ENCODE measurements around the gene SCP2. TPM values are rescaled to one million over a fixed set of nuclear protein-coding genes. Genes with fewer than 3 reads are reported as not detected.

SCP2 gene
- total and polyA plus RNA-seq, 4 donors: 85.6 to 157 (median 128) TPM

GRCh38 chr1:53076165-53076564 lies 149.1 kb downstream of the SCP2 start:
- ATAC-seq (ENCODE audit: insufficient read depth, low FRiP score): no peak
- Histone ChIP-seq H3K9ac (ENCODE audit: insufficient read depth in 1 of 2, low read length in 2 of 2) (no peak overlapping the region), H3K27me3 (ENCODE audit: control insufficient read depth in 3 of 3, insufficient read depth in 3 of 3, low read length in 2 of 3) (no peaks in the 10 kb centered on the region), H3K4me1 (ENCODE audit: control insufficient read depth in 5 of 5, insufficient read depth in 5 of 5, low read length in 5 of 5) (peaks cover 0 to 1% (median 0%) of the 10 kb centered on the region in 5 donors), H3K4me3 (no peak overlapping the region), H3K36me3 (ENCODE audit: control insufficient read depth in 4 of 4, insufficient read depth in 4 of 4, low read length in 4 of 4) (peaks cover 0 to 4% (median 2%) of the 10 kb centered on the region in 4 donors), H3K9me3 (ENCODE audit: control insufficient read depth in 4 of 4, insufficient read depth in 3 of 4, low read length in 3 of 4) (no peaks in the 10 kb centered on the region), H3K27ac (ENCODE audit: low read depth in 1 of 2, low read length in 1 of 2) (no peak overlapping the region)
- TF ChIP-seq CTCF (IDR thresholded peaks at IDR 0.05; ENCODE audit: control extremely low read depth, extremely low read depth): no peak
- no peak for DNase-seq
- WGBS, 2 donors: 96% methylated on average over 8 to 9 of the region's 9 CpGs

GRCh38 chr1:53076721-53077598 lies 149.9 kb downstream of the SCP2 start:
- Histone ChIP-seq H3K4me3 (no peak overlapping the region), H3K4me1 (ENCODE audit: control insufficient read depth in 5 of 5, insufficient read depth in 5 of 5, low read length in 5 of 5) (peaks cover 0 to 1% (median 0%) of the 10 kb centered on the region in 5 donors), H3K27me3 (ENCODE audit: control insufficient read depth in 3 of 3, insufficient read depth in 3 of 3, low read length in 2 of 3) (no peaks in the 10 kb centered on the region), H3K27ac (ENCODE audit: low read depth in 1 of 2, low read length in 1 of 2) (no peak overlapping the region), H3K9ac (ENCODE audit: insufficient read depth in 1 of 2, low read length in 2 of 2) (no peak overlapping the region), H3K9me3 (ENCODE audit: control insufficient read depth in 4 of 4, insufficient read depth in 3 of 4, low read length in 3 of 4) (no peaks in the 10 kb centered on the region), H3K36me3 (ENCODE audit: control insufficient read depth in 4 of 4, insufficient read depth in 4 of 4, low read length in 4 of 4) (peaks cover 0 to 4% (median 2%) of the 10 kb centered on the region in 4 donors)
- WGBS, 2 donors: 87 to 92% methylated on average over 19 of the region's 19 CpGs
- DNase-seq: no peak
- ATAC-seq (ENCODE audit: insufficient read depth, low FRiP score): no peak
- TF ChIP-seq CTCF (IDR thresholded peaks at IDR 0.05; ENCODE audit: control extremely low read depth, extremely low read depth): no peak

- H3K9ac ChIP-seq (ENCODE audit: insufficient read depth in 1 of 2, low read length in 2 of 2): no peak overlapping the region
- no peaks in the 10 kb centered on the region for H3K9me3 ChIP-seq (ENCODE audit: control insufficient read depth in 4 of 4, insufficient read depth in 3 of 4, low read length in 3 of 4)
- DNase-seq (no peak), ATAC-seq (ENCODE audit: insufficient read depth, low FRiP score) (no peak)
- H3K27me3 ChIP-seq (ENCODE audit: control insufficient read depth in 3 of 3, insufficient read depth in 3 of 3, low read length in 2 of 3): no peaks in the 10 kb centered on the region
- peaks cover 0 to 4% (median 4%) of the 10 kb centered on the region in 4 donors for H3K36me3 ChIP-seq (ENCODE audit: control insufficient read depth in 4 of 4, insufficient read depth in 4 of 4, low read length in 4 of 4)
- peaks cover 0 to 3% (median 1%) of the 10 kb centered on the region in 5 donors for H3K4me1 ChIP-seq (ENCODE audit: control insufficient read depth in 5 of 5, insufficient read depth in 5 of 5, low read length in 5 of 5)
- no peak overlapping the region for H3K4me3 ChIP-seq
- TF ChIP-seq CTCF (IDR thresholded peaks at IDR 0.05; ENCODE audit: control extremely low read depth, extremely low read depth): no peak
- H3K27ac ChIP-seq (ENCODE audit: low read depth in 1 of 2, low read length in 1 of 2): no peak overlapping the region
- 94 to 97% methylated on average over 13 of the region's 13 CpGs for WGBS, 2 donors
Measured at GRCh38 chr1:53077599-53077965, 150.5 kb downstream of the SCP2 start.
